ENCODE data around the gene ISL2. TPM values are rescaled to one million over a fixed set of nuclear protein-coding genes. Genes with fewer than 3 reads are reported as not detected.

Gene ISL2
- polyA plus RNA-seq, 3 donors: 0.40 to 2.3 (median 0.52) TPM

- TF ChIP-seq, protein P1, sequence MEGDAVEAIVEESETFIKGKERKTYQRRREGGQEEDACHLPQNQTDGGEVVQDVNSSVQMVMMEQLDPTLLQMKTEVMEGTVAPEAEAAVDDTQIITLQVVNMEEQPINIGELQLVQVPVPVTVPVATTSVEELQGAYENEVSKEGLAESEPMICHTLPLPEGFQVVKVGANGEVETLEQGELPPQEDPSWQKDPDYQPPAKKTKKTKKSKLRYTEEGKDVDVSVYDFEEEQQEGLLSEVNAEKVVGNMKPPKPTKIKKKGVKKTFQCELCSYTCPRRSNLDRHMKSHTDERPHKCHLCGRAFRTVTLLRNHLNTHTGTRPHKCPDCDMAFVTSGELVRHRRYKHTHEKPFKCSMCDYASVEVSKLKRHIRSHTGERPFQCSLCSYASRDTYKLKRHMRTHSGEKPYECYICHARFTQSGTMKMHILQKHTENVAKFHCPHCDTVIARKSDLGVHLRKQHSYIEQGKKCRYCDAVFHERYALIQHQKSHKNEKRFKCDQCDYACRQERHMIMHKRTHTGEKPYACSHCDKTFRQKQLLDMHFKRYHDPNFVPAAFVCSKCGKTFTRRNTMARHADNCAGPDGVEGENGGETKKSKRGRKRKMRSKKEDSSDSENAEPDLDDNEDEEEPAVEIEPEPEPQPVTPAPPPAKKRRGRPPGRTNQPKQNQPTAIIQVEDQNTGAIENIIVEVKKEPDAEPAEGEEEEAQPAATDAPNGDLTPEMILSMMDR (IDR thresholded peaks at IDR 0.05): no peak
- no peak for DNase-seq
- Histone ChIP-seq H3K9me3 (replicated peaks in 1 of 2; ENCODE audit: control insufficient read depth in 1 of 2, insufficient read depth in 1 of 2, low read length in 2 of 2) (peaks cover 2 to 17% of the 10 kb centered on the region in 2 donors), H3K4me2 (replicated peaks; ENCODE audit: extremely low read depth, low read length, poor library complexity, severe bottlenecking) (no peak overlapping the region), H3K4me3 (replicated peaks in 1 of 3; ENCODE audit: low read depth in 2 of 3, low read length in 3 of 3) (no peak overlapping the region), H4K20me1 (ENCODE audit: insufficient read depth, low read length) (no peaks in the 10 kb centered on the region), H3K4me1 (ENCODE audit: control insufficient read depth in 1 of 2, insufficient read depth in 2 of 2, low read length in 2 of 2) (peaks cover 30 to 32% of the 10 kb centered on the region in 2 donors), H3K27me3 (ENCODE audit: control insufficient read depth in 2 of 2, insufficient read depth in 2 of 2, low read length in 2 of 2) (peaks cover 27 to 57% of the 10 kb centered on the region in 2 donors), H3K36me3 (replicated peaks in 1 of 2; ENCODE audit: control insufficient read depth in 1 of 2, insufficient read depth in 2 of 2, low read length in 2 of 2) (no peaks in the 10 kb centered on the region), H2AFZ (ENCODE audit: insufficient read depth, low read depth, low read length, poor library complexity, severe bottlenecking) (no peak overlapping the region), H3K9ac (ENCODE audit: insufficient read depth, low read length, poor library complexity, severe bottlenecking) (no peak overlapping the region), H3K27ac (ENCODE audit: low read depth in 1 of 2, low read length in 2 of 2) (no peak overlapping the region), H3K79me2 (ENCODE audit: insufficient read depth, low read length) (no peaks in the 10 kb centered on the region)
- Mint-ChIP-seq H3K36me3 (peaks cover 2 to 16% of the 10 kb centered on the region in 2 donors), H3K9me3 (peaks cover 0 to 32% (median 22%) of the 10 kb centered on the region in 7 donors), H3K4me1 (peaks cover 33% of the 10 kb centered on the region), H3K27me3 (ENCODE audit: low read depth in 3 of 3) (peaks cover 54 to 76% (median 66%) of the 10 kb centered on the region in 3 donors), H3K4me3 (peak overlapping the region in 1 of 2 donors; percentile 7), H3K27ac (peak overlapping the region in 1 of 7 donors; percentile 11)
- 75% methylated on average over 1 of the region's 1 CpG for WGBS (ENCODE audit: insufficient coverage)
- intact Hi-C loops (cut with micrococcal nuclease): no loop called here
These were observed 3.8 kb upstream of the ISL2 start for GRCh38 chr15:76332796-76333195.

DNA sequence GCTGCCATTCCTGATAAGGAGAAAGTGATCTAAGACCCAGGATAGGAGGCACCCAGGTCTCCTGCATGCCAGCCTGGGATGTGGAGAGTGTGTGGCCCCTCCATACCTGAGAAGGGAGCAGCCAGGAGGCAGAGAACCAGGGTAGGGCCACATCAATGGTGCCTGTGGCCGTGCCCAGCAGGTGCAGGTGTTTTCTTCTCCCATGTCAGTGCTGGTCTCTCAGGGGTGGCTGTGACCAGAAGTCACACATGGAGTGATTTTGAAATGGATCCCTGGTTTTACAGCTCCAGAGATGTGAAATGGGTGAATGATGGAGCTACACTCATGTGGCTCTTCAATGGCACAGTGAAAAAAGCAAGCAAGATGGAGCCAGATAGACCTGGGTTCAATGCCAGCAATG, 3.3 kb upstream of the ISL2 start:
- no peak overlapping the region for H3K4me3 ChIP-seq (replicated peaks in 1 of 3; ENCODE audit: low read depth in 2 of 3, low read length in 3 of 3)
- peaks cover 2 to 19% of the 10 kb centered on the region in 2 donors for H3K9me3 ChIP-seq (replicated peaks in 1 of 2; ENCODE audit: control insufficient read depth in 1 of 2, insufficient read depth in 1 of 2, low read length in 2 of 2)
- no peaks in the 10 kb centered on the region for H3K36me3 ChIP-seq (replicated peaks in 1 of 2; ENCODE audit: control insufficient read depth in 1 of 2, insufficient read depth in 2 of 2, low read length in 2 of 2)
- peaks cover 33% of the 10 kb centered on the region for H3K4me1 Mint-ChIP-seq
- no peaks in the 10 kb centered on the region for H3K79me2 ChIP-seq (ENCODE audit: insufficient read depth, low read length)
- H4K20me1 ChIP-seq (ENCODE audit: insufficient read depth, low read length): no peaks in the 10 kb centered on the region
- H3K9me3 Mint-ChIP-seq: peaks cover 0 to 32% (median 22%) of the 10 kb centered on the region in 7 donors
- WGBS (ENCODE audit: insufficient coverage): 100% methylated on average over 1 of the region's 1 CpG
- peaks cover 35 to 36% of the 10 kb centered on the region in 2 donors for H3K4me1 ChIP-seq (ENCODE audit: control insufficient read depth in 1 of 2, insufficient read depth in 2 of 2, low read length in 2 of 2)
- intact Hi-C loops (cut with micrococcal nuclease): no loop called here
- no peak overlapping the region for H3K9ac ChIP-seq (ENCODE audit: insufficient read depth, low read length, poor library complexity, severe bottlenecking)
- H2AFZ ChIP-seq (ENCODE audit: insufficient read depth, low read depth, low read length, poor library complexity, severe bottlenecking): no peak overlapping the region
- no peak overlapping the region for H3K27ac ChIP-seq (ENCODE audit: low read depth in 1 of 2, low read length in 2 of 2)
- no peak overlapping the region for H3K27ac Mint-ChIP-seq
- no peak overlapping the region for H3K4me2 ChIP-seq (replicated peaks; ENCODE audit: extremely low read depth, low read length, poor library complexity, severe bottlenecking)
- peaks cover 27 to 61% of the 10 kb centered on the region in 2 donors for H3K27me3 ChIP-seq (ENCODE audit: control insufficient read depth in 2 of 2, insufficient read depth in 2 of 2, low read length in 2 of 2)
- TF ChIP-seq, protein P1 (IDR thresholded peaks at IDR 0.05): no peak
- peaks cover 2 to 16% of the 10 kb centered on the region in 2 donors for H3K36me3 Mint-ChIP-seq
- peak overlapping the region in 1 of 2 donors; percentile 7 for H3K4me3 Mint-ChIP-seq
- peaks cover 52 to 77% (median 62%) of the 10 kb centered on the region in 3 donors for H3K27me3 Mint-ChIP-seq (ENCODE audit: low read depth in 3 of 3)
- DNase-seq: no peak
